Fibroblast of lung (primary cell): ENCODE data around the gene TSPOAP1. TPM values are rescaled to one million over a fixed set of nuclear protein-coding genes. Genes with fewer than 3 reads are reported as not detected.
A peak's percentile ranks its signal among the peaks of the same experiment; 100 is the strongest.

Source experiments
- DNase-seq, 2 donors: peaks; one replicate each; pipeline versions ENCODE4 v3.0.0 to v3.0.0-alpha.2; 2010; ENCODE audit warnings: low read depth in 2 of 2
- H2AFZ ChIP-seq: 2 replicates; pipeline ENCODE4 v1.5.1; 2012; ENCODE audit warnings: low read length, control low read depth, inconsistent platforms
- H3K27ac ChIP-seq: 2 replicates; pipeline ENCODE4 v1.5.1; 2011; ENCODE audit warnings: low read length, control low read depth; ENCODE audit not compliant: insufficient read depth
- H3K27me3 ChIP-seq: 2 replicates; pipeline ENCODE4 v1.5.1; 2011; ENCODE audit warnings: mild to moderate bottlenecking, low read length; ENCODE audit not compliant: control insufficient read depth, insufficient read depth
- H3K36me3 ChIP-seq: 2 replicates; pipeline ENCODE4 v1.5.1; 2011; ENCODE audit warnings: low read length; ENCODE audit not compliant: control insufficient read depth, insufficient read depth
- H3K4me1 ChIP-seq: 2 replicates; pipeline ENCODE4 v1.5.1; 2011; ENCODE audit warnings: low read length; ENCODE audit not compliant: control insufficient read depth, insufficient read depth; ENCODE audit errors: extremely low read depth
- H3K4me2 ChIP-seq: 2 replicates; pipeline ENCODE4 v1.5.1; 2011; ENCODE audit warnings: low read length, control low read depth; ENCODE audit not compliant: insufficient read depth; ENCODE audit errors: extremely low read depth
- H3K4me3 ChIP-seq, 4 experiments: fragments of 200-600 bp in 1 of 4; sonication (generic) in 1 of 4; replicated peaks in 1 of 4; 2 replicates each; pipeline ENCODE4 v1.5.1; 2011 to 2016; ENCODE audit warnings: low read length in 4 of 4, low read depth in 3 of 4, mild to moderate bottlenecking in 3 of 4, control low read depth in 2 of 4, inconsistent platforms in 1 of 4, mixed read lengths in 1 of 4; ENCODE audit not compliant: insufficient read depth in 1 of 4; ENCODE audit errors: control extremely low read depth in 1 of 4
- H3K79me2 ChIP-seq: 2 replicates; pipeline ENCODE4 v1.5.1; 2012; ENCODE audit warnings: mild to moderate bottlenecking, low read length, inconsistent platforms; ENCODE audit not compliant: control insufficient read depth, insufficient read depth
- H3K9ac ChIP-seq: 2 replicates; pipeline ENCODE4 v1.5.1; 2011; ENCODE audit warnings: mild to moderate bottlenecking, low read length, control low read depth; ENCODE audit not compliant: insufficient read depth
- H3K9me3 ChIP-seq: 2 replicates; pipeline ENCODE4 v1.5.1; 2012; ENCODE audit warnings: low read depth, low read length; ENCODE audit not compliant: control insufficient read depth, insufficient read depth
- H4K20me1 ChIP-seq: 2 replicates; pipeline ENCODE4 v1.5.1; 2011; ENCODE audit warnings: low read length; ENCODE audit not compliant: control insufficient read depth, insufficient read depth; ENCODE audit errors: extremely low read depth
- CTCF ChIP-seq, 2 donors: IDR thresholded peaks in 1 of 2; conservative IDR thresholded peaks in 1 of 2; 1 replicate in 1 of 2; 2 replicates in 1 of 2; pipeline ENCODE4 v1.5.1; 2011 to 2012; ENCODE audit warnings: low read length in 2 of 2, control low read depth in 1 of 2, inconsistent platforms in 1 of 2, low read depth in 1 of 2, mild to moderate bottlenecking in 1 of 2
- EZH2 ChIP-seq: IDR thresholded peaks from 2 replicates; pipeline ENCODE4 v1.5.1; 2012; ENCODE audit warnings: low read length, control low read depth, mild to moderate bottlenecking; ENCODE audit errors: missing control alignments
- polyA plus RNA-seq, 2 donors: library from polyadenylated mRNA; depleted of rRNA in 1 of 2; stranded (reverse) in 1 of 2; unstranded in 1 of 2; fragments of >200 nt; gene quantifications; 2 replicates each; pipeline ENCODE4 v1.2.1, GENCODE V29; 2011 to 2012; ENCODE audit warnings: missing spikeins in 1 of 2
- total RNA-seq: library from RNA; depleted of rRNA; stranded (reverse); fragments of >200 nt; gene quantifications from 2 replicates; pipeline ENCODE4 v1.2.1, GENCODE V29; 2014

Gene TSPOAP1
- total and polyA plus RNA-seq, 2 donors (not counting 1 experiment from before 2014, with no cell fraction given): 0.23 to 4.0 TPM

DNA sequence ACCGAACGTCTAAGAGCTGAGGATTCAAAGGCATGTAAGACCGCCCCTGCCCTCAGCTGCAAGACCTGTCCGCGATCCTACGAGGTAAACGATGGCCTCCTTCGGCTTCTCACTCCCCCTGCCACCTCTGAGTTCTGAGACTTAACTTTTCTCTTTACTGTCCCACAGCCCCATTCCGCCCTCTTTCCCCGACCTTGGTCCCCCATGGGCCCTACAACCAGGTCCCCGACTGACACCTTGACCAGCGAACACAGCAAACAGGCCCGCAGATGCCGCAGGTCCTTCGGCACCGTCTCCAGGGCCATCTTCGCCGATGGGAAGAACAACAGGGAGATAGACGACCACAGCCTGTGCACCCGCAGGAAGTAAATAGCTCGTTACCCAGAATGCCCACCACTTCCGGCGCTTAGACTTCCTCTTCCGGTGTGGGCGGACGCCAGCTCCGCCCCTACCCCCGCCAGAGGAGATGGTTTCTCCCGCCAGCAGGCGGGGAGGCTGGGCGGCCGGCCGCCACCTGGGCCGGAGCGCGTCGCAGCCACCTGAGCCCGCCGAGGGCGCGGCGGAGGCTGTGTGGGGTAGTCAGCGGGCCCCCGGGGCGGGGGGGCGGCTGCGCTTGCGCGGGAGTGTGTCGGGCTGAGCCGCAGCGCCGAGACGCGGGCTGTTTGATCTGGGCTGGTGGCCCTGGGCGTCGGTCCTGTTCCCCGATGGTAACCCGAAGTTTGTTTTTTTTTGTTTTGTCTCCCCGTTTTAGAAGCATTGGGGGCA is 23.4 kb upstream of the TSPOAP1 start, which contains the start of gene SUPT4H1:
Gene SUPT4H1 (minus strand): TSS at position 371 of the 765 bp plus-strand sequence. CDS start 66 bp downstream, at position 305.
- TF ChIP-seq CTCF (conservative IDR thresholded peaks at IDR 0.05 in 1 of 2, IDR thresholded peaks at IDR 0.05 in 1 of 2; ENCODE audit: low read depth in 1 of 2, low read length in 2 of 2) (no peak), EZH2 (no peak)
- Histone ChIP-seq H2AFZ (peak within 1 kb of the TSS; percentile 91), H3K27me3 (no peaks in the 10 kb centered on the region), H3K4me1 (peaks cover 4% of the 10 kb centered on the region), H3K79me2 (peaks cover 11% of the 10 kb centered on the region), H3K9ac (peak within 1 kb of the TSS; percentile 87), H3K4me3 (peak within 1 kb of the TSS; percentile 98 to 100 (median 99)), H3K9me3 (no peaks in the 10 kb centered on the region), H3K36me3 (peaks cover 14% of the 10 kb centered on the region), H4K20me1 (no peaks in the 10 kb centered on the region), H3K27ac (peak within 1 kb of the TSS; percentile 90), H3K4me2 (peak within 1 kb of the TSS; percentile 92)
- DNase-seq: peak; percentile 90 to 92

DNA sequence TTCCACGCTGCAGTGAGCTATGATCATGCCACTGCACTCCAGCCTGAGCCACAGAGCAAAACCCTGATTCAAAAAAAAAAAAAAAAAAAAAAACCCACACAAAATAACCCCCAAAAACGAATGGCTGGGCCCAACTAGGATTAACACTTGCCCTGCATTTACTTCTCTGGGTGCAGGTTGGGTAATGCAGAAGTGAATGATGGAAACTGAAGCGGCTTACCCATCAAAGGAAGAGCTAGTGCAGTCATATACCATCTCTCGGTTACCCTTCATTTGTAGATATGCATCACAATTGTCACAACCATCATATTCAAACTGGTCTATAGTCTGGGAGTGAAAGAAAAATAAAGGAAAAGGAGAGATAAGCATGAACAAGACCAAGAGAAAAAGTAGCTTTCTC is 22.6 kb upstream of the TSPOAP1 start:
- TF ChIP-seq CTCF (conservative IDR thresholded peaks at IDR 0.05 in 1 of 2, IDR thresholded peaks at IDR 0.05 in 1 of 2; ENCODE audit: low read depth in 1 of 2, low read length in 2 of 2) (no peak), EZH2 (no peak)
- H3K4me1 ChIP-seq: peaks cover 4% of the 10 kb centered on the region
- peaks cover 14% of the 10 kb centered on the region for H3K36me3 ChIP-seq
- peak overlapping the region; percentile 98 to 100 (median 99) for H3K4me3 ChIP-seq
- H2AFZ ChIP-seq: no peak overlapping the region
- peak overlapping the region; percentile 87 for H3K9ac ChIP-seq
- no peaks in the 10 kb centered on the region for H3K9me3 ChIP-seq
- H3K4me2 ChIP-seq: peak overlapping the region; percentile 92
- no peak for DNase-seq
- H3K27me3 ChIP-seq: no peaks in the 10 kb centered on the region
- no peaks in the 10 kb centered on the region for H4K20me1 ChIP-seq
- peaks cover 11% of the 10 kb centered on the region for H3K79me2 ChIP-seq
- H3K27ac ChIP-seq: peak overlapping the region; percentile 90

DNA sequence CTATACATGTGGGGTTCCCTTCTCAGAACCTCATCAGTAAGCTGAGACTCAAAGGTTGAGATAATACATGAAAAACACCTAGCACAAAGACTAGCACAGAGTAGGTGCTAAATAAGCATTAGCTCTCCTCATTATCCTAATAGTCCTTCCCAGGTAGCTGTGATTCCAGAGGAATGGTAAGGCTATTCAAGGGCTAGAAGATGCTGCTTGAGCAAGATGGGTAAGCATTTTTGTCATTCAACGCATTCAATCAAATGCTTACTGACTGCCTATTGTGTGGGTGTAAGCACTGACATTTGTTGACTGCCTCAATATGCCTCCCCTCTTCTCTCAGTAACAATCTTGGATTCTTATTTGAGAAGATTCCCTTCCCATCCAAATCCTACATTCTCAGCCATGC is 19.4 kb upstream of the TSPOAP1 start:
- H3K27me3 ChIP-seq: no peaks in the 10 kb centered on the region
- peaks cover 20% of the 10 kb centered on the region for H3K36me3 ChIP-seq
- no peak for DNase-seq

More for the DNA sequence above, 19.4 kb upstream of the TSPOAP1 start:
- H3K4me1 ChIP-seq: peaks cover 4% of the 10 kb centered on the region
- no peak overlapping the region for H3K4me3 ChIP-seq
- H3K9me3 ChIP-seq: no peaks in the 10 kb centered on the region
- TF ChIP-seq CTCF (conservative IDR thresholded peaks at IDR 0.05 in 1 of 2, IDR thresholded peaks at IDR 0.05 in 1 of 2; ENCODE audit: low read depth in 1 of 2, low read length in 2 of 2) (no peak), EZH2 (no peak)
- H2AFZ ChIP-seq: no peak overlapping the region
- peaks cover 11% of the 10 kb centered on the region for H3K79me2 ChIP-seq
- H4K20me1 ChIP-seq: no peaks in the 10 kb centered on the region
- H3K4me2 ChIP-seq: no peak overlapping the region
- no peak overlapping the region for H3K9ac ChIP-seq
- no peak overlapping the region for H3K27ac ChIP-seq
